ENCODE results near the gene TTC29. TPM values are rescaled to one million over a fixed set of nuclear protein-coding genes. Genes with fewer than 3 reads are reported as not detected.

TTC29 gene
- polyA plus RNA-seq, 1 donor (not counting 4 experiments of a cell fraction or from before 2014, with no cell fraction given), result not detected

DNA sequence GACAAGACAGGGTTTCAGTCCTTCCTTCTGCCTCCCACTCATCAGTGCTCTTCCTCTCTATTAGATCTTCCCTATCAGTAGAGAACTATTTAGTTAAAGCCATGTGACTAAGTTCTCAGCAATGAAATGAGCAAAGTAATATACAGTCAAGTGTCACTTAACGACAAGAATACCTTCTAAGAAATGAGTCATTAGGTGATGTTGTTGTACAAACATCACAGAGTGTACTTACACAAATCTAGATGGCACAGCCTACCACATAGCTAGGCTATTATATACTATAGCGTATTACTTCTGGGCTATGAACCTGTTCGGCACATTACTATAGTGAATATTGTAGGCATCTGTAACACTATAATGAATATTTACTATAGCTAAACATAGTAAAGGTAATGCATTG is 235.7 kb downstream of the TTC29 start:
- H3K4me3 ChIP-seq (ENCODE audit: control insufficient read depth in 2 of 3, extremely low read depth in 1 of 3, insufficient read depth in 2 of 3, low read depth in 1 of 3, low read length in 3 of 3), result no peak overlapping the region
- no peak for TF ChIP-seq EZH2 (IDR thresholded peaks at IDR 0.05; ENCODE audit: low read length)
- no peak for TF ChIP-seq CTCF (optimal IDR thresholded peaks at IDR 0.05 in 1 of 3, IDR thresholded peaks at IDR 0.05 in 1 of 3, conservative IDR thresholded peaks at IDR 0.05 in 1 of 3; ENCODE audit: extremely low read depth in 1 of 3, insufficient read depth in 2 of 3, low read length in 3 of 3)
- no peaks in the 10 kb centered on the region for H3K4me1 ChIP-seq (ENCODE audit: control insufficient read depth, extremely low read depth, insufficient read depth, low read length)
- no peaks in the 10 kb centered on the region for H3K9me1 ChIP-seq (ENCODE audit: control insufficient read depth, extremely low read depth, insufficient read depth, low read length)
- FAIRE-seq (no peak), DNase-seq (ENCODE audit: low read depth, low spot score) (no peak)
- no peaks in the 10 kb centered on the region for H3K79me2 ChIP-seq (ENCODE audit: control insufficient read depth, insufficient read depth, low read length)
- no peak overlapping the region for H3K9ac ChIP-seq (ENCODE audit: control insufficient read depth, extremely low read depth, insufficient read depth, low read length)
- H4K20me1 ChIP-seq (ENCODE audit: control insufficient read depth, extremely low read depth, insufficient read depth, low read length), result no peaks in the 10 kb centered on the region
- no peaks in the 10 kb centered on the region for H3K9me3 ChIP-seq (ENCODE audit: control insufficient read depth, low read depth, low read length)
- no peak overlapping the region for H3K27ac ChIP-seq (ENCODE audit: control insufficient read depth, insufficient read depth, low read length)
- dilution Hi-C loops (cut with MboI; ENCODE audit: extremely low pct_ligation_motif_present, low sequenced_read_pairs), result no loop called here
- H3K4me2 ChIP-seq (ENCODE audit: control insufficient read depth, extremely low read depth, insufficient read depth, low read depth, low read length), result no peak overlapping the region
- H3K36me3 ChIP-seq (ENCODE audit: control insufficient read depth in 2 of 2, extremely low read depth in 1 of 2, insufficient read depth in 2 of 2, low read length in 2 of 2), result no peaks in the 10 kb centered on the region
- H2AFZ ChIP-seq (ENCODE audit: control insufficient read depth, low read length), result no peak overlapping the region
- H3K27me3 ChIP-seq (ENCODE audit: control insufficient read depth, extremely low read depth, insufficient read depth, low read length), result no peaks in the 10 kb centered on the region

GRCh38 chr4:146699910-146700309 is 245.8 kb downstream of the TTC29 start:
- H3K4me1 ChIP-seq (ENCODE audit: control insufficient read depth, extremely low read depth, insufficient read depth, low read length), result no peaks in the 10 kb centered on the region
- TF ChIP-seq EZH2 (IDR thresholded peaks at IDR 0.05; ENCODE audit: low read length) (no peak), CTCF (optimal IDR thresholded peaks at IDR 0.05 in 1 of 3, IDR thresholded peaks at IDR 0.05 in 1 of 3, conservative IDR thresholded peaks at IDR 0.05 in 1 of 3; ENCODE audit: extremely low read depth in 1 of 3, insufficient read depth in 2 of 3, low read length in 3 of 3) (no peak)
- H2AFZ ChIP-seq (ENCODE audit: control insufficient read depth, low read length), result no peak overlapping the region
- no peaks in the 10 kb centered on the region for H3K27me3 ChIP-seq (ENCODE audit: control insufficient read depth, extremely low read depth, insufficient read depth, low read length)
- H3K9me3 ChIP-seq (ENCODE audit: control insufficient read depth, low read depth, low read length), result no peaks in the 10 kb centered on the region
- H3K79me2 ChIP-seq (ENCODE audit: control insufficient read depth, insufficient read depth, low read length), result no peaks in the 10 kb centered on the region
- DNase-seq (ENCODE audit: low read depth, low spot score) (no peak), FAIRE-seq (no peak)
- H3K36me3 ChIP-seq (ENCODE audit: control insufficient read depth in 2 of 2, extremely low read depth in 1 of 2, insufficient read depth in 2 of 2, low read length in 2 of 2), result no peaks in the 10 kb centered on the region
- H3K9ac ChIP-seq (ENCODE audit: control insufficient read depth, extremely low read depth, insufficient read depth, low read length), result no peak overlapping the region
- H3K4me3 ChIP-seq (ENCODE audit: control insufficient read depth in 2 of 3, extremely low read depth in 1 of 3, insufficient read depth in 2 of 3, low read depth in 1 of 3, low read length in 3 of 3), result no peak overlapping the region
- no peak overlapping the region for H3K4me2 ChIP-seq (ENCODE audit: control insufficient read depth, extremely low read depth, insufficient read depth, low read depth, low read length)
- H3K9me1 ChIP-seq (ENCODE audit: control insufficient read depth, extremely low read depth, insufficient read depth, low read length), result no peaks in the 10 kb centered on the region
- H4K20me1 ChIP-seq (ENCODE audit: control insufficient read depth, extremely low read depth, insufficient read depth, low read length), result no peaks in the 10 kb centered on the region
- dilution Hi-C loops (cut with MboI; ENCODE audit: extremely low pct_ligation_motif_present, low sequenced_read_pairs), result no loop called here
- H3K27ac ChIP-seq (ENCODE audit: control insufficient read depth, insufficient read depth, low read length), result no peak overlapping the region
